Stimulated activated CD4-positive, alpha-beta T cell treated with anti-CD3 and anti-CD28 coated beads, Interleukin-1b, Interleukin-23, amount 100 ng/mL, for 24 hours (primary cell): ENCODE measurements around the gene PBX1.

Source experiments
- DNase-seq, 4 experiments: peaks; one replicate each; pipeline ENCODE4 v3.0.0-alpha.2; 2020; ENCODE audit warnings: low read depth in 4 of 4, low spot score in 1 of 4

PBX1 gene

DNA sequence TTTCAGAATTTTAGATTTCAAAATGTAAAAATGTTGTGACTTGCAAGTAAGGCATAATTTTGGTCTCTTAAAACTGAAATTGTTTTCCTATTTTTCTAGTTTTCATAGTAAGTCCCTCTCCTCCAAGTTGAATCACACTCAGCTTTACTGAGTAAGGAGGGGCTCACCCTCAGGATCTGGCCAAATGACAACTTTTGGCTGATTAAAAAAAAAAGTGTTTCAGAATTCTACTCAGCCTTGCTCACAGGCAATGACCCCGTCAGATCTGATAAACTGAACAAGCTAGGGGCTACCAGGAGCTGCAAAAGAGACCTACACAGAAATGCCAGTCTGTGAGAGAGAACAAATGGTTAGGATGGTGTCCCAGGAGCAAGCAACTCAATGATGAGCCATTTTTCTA is 159.8 kb downstream of the PBX1 start:
- DNase-seq = no peak

DNA sequence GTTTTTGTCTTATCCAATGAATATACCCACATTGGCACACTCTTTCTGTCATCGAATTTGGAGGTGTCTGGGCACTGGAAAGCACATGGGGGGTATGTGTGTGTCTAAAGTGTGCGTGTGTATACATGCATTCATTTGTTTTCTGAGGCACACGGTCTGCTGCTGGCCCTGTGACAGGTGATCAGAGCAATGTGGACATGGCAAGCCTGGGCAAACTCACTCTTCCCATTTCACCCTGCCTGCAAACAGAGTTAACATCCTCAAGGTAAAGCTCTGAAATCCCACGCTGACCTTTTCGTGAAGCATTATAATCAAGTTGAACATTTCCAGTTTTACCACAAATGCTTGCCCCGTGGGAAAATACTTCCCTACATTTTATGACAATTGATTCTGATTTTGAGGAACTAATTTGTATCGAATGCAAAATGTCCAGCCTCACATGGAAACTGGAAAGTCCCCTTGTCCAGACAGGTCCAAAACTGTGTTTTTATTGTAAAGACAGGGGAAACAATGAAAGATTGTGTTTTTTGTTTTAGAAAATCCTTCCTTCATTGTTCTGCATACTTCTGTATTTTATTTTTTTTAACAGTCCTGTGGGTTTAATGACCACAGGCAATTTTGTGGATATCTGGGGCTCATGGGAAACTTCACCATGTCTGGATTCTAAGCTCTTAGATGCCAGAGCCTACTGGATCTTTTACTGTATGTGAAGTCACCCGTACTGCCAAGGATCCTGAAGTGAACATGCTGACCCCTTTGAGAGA is 160.9 kb downstream of the PBX1 start:
- no peak for DNase-seq

DNA sequence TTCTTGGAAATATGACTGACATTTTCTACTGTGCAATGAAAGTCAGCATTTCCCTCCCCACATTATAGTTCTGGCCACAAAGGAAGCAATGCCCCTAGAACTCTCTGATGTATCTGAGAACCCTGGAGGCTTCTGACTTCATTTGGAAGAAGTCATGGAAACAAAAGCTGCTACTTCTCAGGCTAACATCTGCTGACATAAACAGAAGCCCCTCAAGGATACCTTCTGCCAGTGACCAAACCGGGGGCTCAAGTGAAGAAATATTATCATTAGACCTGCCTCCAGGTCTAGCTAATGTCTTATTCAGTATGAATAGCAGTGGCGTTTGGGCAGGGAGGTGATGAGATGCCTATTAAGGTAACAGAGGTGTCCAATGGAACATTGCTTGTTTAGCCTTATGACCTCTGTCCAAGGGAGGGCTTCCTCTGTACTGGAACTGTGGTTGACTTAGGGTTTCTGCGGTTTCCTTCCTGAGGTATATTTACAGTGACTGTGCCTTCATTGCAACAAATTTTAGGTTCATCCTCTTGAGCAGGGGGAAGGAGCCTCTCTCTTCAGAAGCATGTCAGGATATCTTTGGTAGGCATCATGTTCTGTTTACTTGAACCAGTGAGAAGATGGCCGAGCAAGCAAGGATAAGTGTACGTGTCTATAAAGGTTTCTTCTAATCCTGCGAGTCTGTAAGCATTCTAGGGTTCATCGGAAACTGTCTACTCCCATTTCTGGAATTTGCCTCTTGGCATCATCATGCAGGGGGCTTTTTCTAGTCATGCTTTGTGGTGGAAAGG is 161.7 kb downstream of the PBX1 start:
- DNase-seq = no peak

DNA sequence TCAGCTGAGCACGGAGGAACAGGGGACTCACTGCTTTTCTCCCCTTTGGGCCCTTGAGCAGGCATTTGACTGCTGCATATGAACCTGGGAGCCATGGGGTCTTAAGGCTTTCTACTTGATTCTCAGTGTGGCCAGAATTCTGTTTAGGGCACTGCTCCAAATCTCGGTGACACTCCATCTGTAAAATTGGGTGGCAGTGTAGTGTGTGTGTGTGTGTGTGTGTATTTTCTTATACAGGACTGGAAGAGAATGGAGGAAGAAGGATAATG is 162.2 kb downstream of the PBX1 start:
- DNase-seq = no peak

DNA sequence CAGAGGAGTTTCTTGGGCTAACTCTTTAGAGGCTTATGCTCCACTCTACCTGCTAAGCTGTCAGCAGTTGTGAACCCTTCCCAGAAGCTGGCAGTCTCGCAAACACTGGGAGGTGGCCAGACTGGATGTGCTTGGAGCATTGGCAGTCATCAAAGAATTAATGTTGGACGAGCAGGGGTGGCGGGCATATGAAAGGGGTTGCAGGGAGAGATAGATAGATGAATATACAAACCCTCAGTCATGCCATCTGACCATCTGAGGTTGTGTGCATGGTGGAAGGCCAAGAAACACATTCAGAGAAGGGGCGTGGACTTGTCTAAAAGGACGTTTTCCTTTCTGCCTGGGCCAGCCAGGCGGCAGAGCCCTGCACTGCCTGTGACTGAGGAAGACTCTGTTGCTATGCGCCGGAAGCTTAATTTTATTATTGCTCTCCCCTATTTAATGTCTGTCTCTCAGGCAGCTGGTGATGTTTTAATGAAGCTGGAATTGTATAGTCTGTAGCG is 164.4 kb downstream of the PBX1 start:
- DNase-seq = no peak

DNA sequence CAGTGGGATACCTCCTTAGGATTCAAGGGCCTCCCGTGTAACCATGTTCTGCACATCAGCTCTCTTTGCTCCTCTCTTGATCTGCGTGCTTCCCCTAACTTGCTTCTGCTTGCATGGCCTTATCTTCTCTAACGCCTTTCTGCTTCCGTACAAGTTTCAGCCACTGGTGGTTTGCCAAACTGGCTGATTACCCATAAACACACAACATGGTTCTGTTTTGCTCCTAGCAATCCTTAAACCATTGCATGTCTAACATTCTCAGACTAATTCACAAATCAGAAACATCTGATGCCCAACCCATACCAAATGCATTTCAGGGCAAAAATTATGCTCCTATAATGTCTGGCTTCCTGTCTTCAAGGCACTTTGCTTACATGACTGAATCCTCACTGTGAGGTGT is 166.4 kb downstream of the PBX1 start:
- DNase-seq = no peak

DNA sequence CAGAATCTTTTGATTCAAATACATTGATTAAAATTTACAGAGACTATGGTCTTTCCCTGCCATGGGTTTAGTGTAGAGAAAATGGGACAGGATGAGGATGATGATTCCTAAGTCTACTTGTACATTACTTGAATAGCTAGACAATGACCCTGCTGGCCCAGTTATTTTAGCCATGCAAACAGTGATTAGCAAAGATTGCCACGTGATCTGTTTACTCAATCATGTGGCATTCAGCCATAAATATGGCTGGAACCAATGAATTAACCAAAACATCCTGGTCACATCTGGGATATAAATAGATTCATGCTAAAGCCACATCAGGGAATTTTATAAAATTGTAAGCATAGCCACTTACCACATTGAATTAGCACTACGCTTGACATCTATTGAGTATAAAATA is 167.3 kb downstream of the PBX1 start:
- no peak for DNase-seq

DNA sequence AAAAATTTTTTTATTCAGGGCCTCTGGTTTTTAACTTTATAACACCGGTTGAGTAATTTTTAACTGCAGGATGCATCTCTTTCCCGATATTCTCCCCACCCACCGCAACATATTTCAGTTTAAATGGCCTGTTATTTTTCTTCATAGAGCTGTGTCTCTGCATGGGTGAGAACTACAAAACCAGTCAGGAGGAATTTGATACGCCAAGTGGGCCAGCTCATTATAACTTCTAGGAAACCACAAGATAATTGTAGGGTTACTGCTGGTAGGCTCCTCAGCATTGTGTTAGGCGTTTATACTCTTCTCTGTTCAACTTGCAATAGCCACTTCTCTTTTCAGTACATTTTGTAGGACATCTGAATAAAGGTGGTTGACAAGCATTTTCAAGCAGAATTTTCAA is 169.7 kb downstream of the PBX1 start:
- no peak for DNase-seq

DNA sequence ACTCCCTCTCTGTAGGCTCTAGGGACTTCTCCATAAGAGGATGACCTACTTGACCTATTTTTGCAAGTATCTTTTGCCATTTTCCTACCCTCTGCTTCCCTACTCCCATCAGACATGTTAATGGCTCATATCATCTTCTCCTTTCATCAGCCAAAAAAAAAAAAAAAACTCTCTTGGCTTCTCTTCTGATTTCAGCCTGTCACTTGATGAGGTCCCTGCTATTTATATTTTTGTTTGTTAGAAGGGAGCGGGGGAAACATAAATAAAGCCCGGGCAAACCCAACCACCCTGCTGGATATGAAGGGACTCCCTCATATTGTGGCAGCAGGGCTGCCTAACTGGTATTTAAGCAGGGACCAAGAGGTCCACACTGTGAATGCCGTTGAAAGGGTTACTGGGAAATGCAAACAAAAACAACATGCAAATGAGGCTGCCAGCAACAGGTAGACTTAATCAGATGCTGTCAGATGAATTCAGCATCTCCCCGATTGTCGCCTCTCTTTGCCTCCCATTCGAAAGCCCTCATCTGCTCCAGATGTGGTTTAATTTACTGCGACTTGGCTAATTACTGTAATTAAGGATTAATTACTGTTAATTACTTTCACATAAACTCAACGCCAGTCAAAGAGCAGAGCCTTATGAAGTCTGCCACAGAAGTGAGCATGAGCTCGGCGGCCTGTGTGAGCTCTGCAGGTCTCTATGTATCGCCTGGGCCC is 172.3 kb downstream of the PBX1 start:
- no peak for DNase-seq

DNA sequence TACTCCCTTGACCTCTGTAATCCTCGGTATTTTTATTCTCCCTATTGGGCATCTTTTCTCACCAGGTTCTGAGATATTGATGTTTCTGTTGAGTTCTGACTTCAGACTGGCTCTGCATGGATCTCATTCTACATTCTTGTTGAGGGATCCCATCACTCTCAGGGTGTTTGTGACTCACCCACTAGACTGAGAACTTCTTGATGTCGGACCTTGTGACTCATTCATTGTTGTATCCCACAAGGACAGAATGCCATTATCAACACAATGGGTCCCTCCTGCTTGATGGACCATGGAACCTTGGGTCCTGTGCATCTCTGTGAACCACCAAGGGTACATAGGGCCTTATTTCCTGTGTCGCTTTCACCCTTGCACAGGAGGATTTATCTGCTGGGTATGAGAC is 174.1 kb downstream of the PBX1 start:
- DNase-seq = no peak

DNA sequence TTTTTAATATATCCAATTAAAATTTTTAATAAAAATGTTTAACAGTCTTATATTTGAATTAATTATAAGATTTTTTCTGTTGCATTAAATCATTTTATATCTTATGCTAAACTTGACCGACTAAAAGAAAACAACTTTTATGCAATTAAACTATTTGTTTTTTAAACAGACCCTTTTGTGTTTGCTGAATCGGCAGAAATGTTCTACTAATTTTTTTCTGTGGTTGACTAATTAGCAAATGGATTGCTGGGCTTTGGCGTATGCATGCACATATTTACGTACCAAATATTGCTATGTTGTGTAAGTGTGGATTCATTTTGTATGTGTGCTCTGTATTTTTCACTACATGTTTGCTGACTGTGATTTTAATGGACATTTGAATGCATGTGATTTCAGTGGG is 174.8 kb downstream of the PBX1 start:
- DNase-seq = no peak

DNA sequence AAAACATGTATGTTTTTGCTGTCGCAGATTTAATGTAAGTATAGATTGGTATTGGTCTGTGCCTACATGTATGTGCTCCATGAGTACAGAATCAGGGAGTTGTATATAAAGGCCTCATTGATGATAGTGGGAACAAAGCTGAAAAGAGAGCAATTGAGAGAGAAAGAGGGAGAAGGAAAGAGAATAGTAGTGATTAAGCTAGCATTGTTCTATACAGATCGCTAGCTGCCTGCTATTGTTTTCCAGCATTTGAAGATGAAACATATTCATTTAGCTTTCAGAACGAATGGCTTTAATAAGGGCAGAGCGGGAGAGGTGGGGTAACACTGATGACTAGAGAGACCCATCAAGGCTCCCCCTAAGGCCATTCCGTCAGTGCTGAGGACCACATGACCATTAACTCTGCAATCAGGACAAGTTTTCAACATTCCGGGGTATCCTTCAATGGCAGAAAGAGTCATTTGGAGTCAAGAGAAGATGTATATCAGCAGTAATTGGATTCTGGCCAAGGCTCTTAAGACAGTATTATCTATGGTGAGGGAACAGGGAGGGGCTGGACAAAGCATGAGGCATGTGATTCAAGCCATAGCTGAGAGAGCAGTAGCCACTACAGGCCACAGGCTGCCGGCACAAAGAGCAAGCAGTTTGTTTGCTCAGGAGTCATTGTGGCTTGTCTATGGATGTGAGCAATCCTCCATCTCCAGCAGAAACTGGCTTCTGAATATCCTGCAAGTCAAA is 176.5 kb downstream of the PBX1 start:
- no peak for DNase-seq

DNA sequence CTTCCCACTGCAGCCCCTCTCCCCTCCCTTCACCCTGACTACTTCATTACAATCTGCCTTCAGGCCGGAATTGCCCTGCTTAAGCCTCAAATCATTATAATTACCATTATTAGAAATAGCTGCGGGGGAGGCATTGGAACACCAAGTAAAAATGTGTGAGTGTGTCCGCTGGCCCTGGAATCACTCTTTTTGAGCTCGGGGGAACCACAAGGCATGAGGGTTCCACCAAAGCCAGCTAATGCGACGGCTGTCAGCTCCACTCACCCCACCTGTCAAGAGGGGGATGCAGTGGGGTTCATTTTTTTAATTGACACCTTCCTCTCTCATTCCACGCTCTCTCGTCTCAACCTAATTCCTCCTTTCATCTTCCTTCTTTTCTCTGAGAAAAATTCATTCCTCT is 177.2 kb downstream of the PBX1 start:
- no peak for DNase-seq

DNA sequence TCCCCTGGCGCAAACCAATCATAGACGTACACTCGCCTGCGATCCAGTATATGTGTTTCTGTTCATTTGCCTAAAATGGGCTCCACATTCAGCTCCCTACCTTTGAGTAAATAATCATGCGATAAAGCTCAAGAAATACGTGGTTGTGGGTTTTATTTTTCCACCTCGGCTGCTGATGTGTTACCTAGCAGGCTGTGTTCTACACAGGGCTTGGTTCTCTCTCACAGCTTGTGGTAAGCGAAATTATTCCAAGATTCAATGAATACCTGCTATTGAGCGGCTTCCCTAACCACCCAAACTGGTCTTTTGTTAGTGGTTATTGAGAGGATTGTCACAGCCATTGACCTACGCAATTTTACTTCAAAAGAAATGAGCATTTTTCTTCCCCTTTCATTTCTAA is 180.2 kb downstream of the PBX1 start:
- no peak for DNase-seq

DNA sequence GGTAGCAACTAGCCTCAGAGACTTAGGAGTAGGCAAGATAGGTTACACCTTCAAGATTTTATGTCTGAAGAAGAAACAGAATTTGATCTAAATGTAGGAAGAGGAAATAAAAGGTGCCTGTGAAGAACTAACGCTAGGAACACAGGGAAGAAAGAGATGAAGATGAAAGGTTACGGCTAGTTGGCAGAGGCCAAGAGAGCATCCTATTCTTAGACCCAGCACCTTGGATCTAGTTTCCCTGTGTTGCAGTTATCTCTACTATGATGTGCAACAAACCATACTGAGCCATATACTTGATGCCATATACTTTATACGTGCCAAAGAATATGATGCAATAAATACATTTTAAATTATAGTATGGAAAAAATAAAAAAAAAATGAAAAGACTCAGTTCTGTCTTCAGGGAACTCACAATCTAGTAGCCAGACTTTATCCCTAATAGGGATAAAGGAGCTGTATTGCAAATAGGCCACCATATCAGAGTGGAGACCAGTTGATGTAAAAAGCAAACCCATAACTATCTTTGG is 181.1 kb downstream of the PBX1 start:
- DNase-seq = no peak

DNA sequence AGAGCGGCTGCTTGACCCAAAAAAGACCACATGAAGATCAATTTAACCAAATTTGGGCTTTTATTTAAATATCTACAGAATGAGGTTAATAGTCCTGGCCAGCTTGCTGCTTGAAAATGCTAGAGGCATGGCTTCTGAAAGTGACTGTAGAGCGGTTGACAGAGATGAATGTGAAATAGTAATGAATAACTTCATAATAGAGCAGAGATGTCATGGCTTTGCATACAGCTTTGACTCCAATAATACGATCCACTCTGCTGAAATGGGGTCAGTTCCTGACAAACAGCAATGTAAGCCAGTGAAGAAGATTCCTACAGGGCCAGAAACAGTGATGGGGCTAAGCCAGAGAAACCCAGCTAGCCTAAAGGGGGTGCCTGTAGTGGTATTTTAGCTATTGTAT is 183.8 kb downstream of the PBX1 start:
- DNase-seq = no peak

DNA sequence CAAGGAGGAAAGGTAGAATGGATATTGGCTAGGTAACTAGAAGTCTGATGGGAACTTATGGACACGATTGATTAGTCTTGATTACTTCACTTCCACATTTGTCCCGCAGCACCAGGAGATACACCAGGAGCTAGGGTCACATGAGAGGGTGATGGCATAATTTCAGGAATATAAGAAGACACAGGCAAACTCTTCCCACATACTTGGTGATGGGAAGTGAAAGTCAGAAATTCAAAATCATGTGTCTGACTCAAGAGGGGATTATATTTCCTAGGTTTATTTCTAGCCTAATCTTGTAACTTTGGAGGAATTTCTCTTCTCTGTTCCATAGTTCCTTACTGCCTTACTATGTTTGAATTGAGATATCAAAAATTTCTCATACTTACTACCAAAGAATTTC is 185.0 kb downstream of the PBX1 start:
- DNase-seq = no peak

DNA sequence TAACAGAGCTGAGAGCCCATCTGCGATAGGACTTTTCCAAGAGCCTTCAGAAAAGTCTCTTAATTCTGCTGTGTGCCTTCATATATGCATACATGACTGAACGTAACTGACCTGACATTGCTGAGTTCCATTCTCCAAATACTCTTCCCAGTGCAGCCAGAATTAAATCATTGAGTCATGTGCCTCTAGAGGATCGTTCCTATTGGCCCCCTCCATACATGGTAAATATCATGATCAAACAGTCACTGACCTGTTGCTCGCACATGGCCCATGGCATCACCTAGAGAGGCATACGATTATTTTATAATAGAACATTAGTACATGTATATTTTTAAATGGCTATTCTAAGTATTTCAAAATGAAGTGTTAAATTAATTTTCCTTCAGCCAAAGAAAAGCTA is 186.8 kb downstream of the PBX1 start:
- DNase-seq = no peak

DNA sequence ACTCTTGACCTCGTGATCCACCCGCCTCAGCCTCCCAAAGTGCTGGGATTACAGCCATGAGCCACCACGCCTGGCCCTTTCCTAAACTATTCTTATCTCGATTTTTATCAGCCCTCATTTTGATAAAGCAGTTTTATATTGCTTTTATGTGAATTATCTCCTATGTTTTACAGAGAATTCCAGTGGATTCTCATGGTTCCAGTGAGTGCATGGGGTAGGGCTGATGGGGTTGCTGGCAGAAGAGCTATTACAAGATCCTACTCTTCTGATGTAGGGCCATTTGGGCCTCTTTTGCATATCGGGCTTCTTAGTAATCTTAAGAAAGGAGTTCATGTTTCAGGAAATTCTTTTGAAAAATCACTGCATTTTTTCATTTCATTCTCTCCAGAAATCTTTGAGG is 187.6 kb downstream of the PBX1 start:
- DNase-seq = no peak

DNA sequence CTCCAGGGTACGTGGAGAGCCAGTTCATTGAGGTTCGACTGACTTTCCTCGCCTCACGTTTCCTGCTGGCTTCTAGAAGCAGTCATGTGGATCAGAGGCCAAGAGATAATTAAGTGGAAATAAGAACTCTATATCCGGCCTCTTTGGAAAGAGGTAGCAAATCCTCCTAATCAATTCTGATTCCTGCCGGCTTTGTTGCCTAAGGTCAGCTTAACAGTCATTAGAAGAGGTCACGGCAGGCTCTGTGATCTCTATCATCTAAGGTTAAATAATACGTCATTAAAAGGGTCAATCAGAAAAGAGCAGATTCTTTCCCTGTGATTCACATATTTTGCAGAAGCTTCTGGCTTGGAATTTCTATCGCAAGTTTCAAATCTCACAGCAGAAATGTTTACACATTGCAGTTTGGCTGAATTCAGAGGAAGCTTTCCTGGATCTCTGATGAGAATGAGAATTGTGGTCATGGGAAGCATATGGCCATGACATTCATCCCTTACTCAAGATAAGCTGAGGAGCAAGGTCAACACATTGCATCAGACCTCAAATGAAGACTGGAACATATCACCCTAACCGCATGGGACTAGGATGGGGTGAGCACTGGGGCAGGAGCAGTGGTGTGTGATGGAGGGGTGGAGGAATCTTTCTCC is 189.4 kb downstream of the PBX1 start:
- no peak for DNase-seq
